K562 (cell line): ENCODE results near the gene NRROS. TPM values are rescaled to one million over a fixed set of nuclear protein-coding genes. Genes with fewer than 3 reads are reported as not detected.

Experiments
- ATAC-seq: fragments of 200-7000 bp; cut with Tn5 transposase; 3 replicates; pipeline ENCODE4 v1.9.1; 2020; ENCODE audit warnings: moderate library complexity
- BruUV-seq: library from RNA; stranded (reverse); fragments of 400-500 nt; replicated peaks from 2 replicates; lab custom pipeline; 2021; lab: Mats Ljungman, UMichigan
- CTCF ChIA-PET: fragments of 300-600 bp; formaldehyde crosslinking; extraction: SDS; loops from one replicate; lab custom pipeline; 2021; ENCODE audit warnings: low intra/inter-chr PET ratio; lab: Yijun Ruan, JAX
- POLR2A ChIA-PET: fragments of 300-600, 350-650 bp; sonication (Branson Sonifier 250); formaldehyde crosslinking; extraction: SDS; loops from one replicate; lab custom pipeline; 2021; ENCODE audit warnings: antibody characterized with exemption, inconsistent platforms; lab: Yijun Ruan, JAX
- DNase-seq, 4 experiments: peaks; one replicate each; pipeline versions ENCODE4 v3.0.0 to v3.0.0-alpha.2; 2011 to 2018; ENCODE audit warnings: low spot score in 3 of 4, mixed read lengths in 3 of 4; ENCODE audit errors: extremely low read depth in 1 of 4
- FAIRE-seq: peaks from 2 replicates; lab custom pipeline; 2011; peaks lifted over from hg19 to GRCh38; lab: Jason Lieb, UNC
- H2AFZ ChIP-seq: 2 replicates; pipeline ENCODE4 v1.6.0; 2011; ENCODE audit warnings: low read depth, low read length, control low read depth, inconsistent platforms
- H3K27ac ChIP-seq: fragments of 200-600 bp; 3 replicates; pipeline ENCODE4 v1.8.0; 2011; ENCODE audit warnings: low read depth, mild to moderate bottlenecking, control low read depth, inconsistent platforms, low read length, moderate library complexity, mixed read lengths; ENCODE audit errors: extremely low read depth
- H3K27me3 ChIP-seq, 2 experiments: fragments of 300-600 bp in 1 of 2; 2 replicates in 1 of 2; 3 replicates in 1 of 2; pipeline versions ENCODE4 v1.6.0 to v1.8.0; 2011; ENCODE audit warnings: inconsistent platforms in 2 of 2, low read length in 2 of 2, mild to moderate bottlenecking in 1 of 2, mixed read lengths in 1 of 2, moderate library complexity in 1 of 2; ENCODE audit not compliant: control insufficient read depth in 2 of 2, insufficient read depth in 2 of 2
- H3K36me3 ChIP-seq: fragments of 300-600 bp; 3 replicates; pipeline ENCODE4 v1.8.0; 2011; ENCODE audit warnings: mild to moderate bottlenecking, low read length, inconsistent platforms; ENCODE audit not compliant: control insufficient read depth, insufficient read depth
- H3K4me1 ChIP-seq, 2 experiments: fragments of 200-600 bp in 1 of 2; replicated peaks in 1 of 2; 2 replicates in 1 of 2; 3 replicates in 1 of 2; pipeline versions ENCODE4 v1.5.1 to v1.8.0; 2011; ENCODE audit warnings: inconsistent platforms in 2 of 2, low read length in 2 of 2, mild to moderate bottlenecking in 1 of 2, mixed read lengths in 1 of 2, moderate library complexity in 1 of 2; ENCODE audit not compliant: control insufficient read depth in 2 of 2, insufficient read depth in 2 of 2
- H3K4me2 ChIP-seq: 2 replicates; pipeline ENCODE4 v1.6.1; 2011; ENCODE audit warnings: low read length, control low read depth, inconsistent platforms, mixed read lengths; ENCODE audit not compliant: insufficient read depth
- H3K4me3 ChIP-seq: fragments of 200-600 bp; sonication (generic), shearing (Covaris generic); 2 replicates; pipeline ENCODE4 v1.5.1; 2016; ENCODE audit warnings: control low read depth, inconsistent platforms
- H3K79me2 ChIP-seq: fragments of 200-600 bp; 3 replicates; pipeline ENCODE4 v1.8.0; 2011; ENCODE audit warnings: low read length, inconsistent platforms; ENCODE audit not compliant: control insufficient read depth, insufficient read depth
- H3K9ac ChIP-seq, 2 experiments: 2 replicates each; pipeline versions ENCODE4 v1.6.0 to v1.6.1; 2011; ENCODE audit warnings: low read depth in 2 of 2, low read length in 2 of 2, control low read depth in 1 of 2, inconsistent platforms in 1 of 2, mild to moderate bottlenecking in 1 of 2, mixed read lengths in 1 of 2; ENCODE audit not compliant: insufficient read depth in 1 of 2
- H3K9me1 ChIP-seq: one replicate; pipeline ENCODE4 v1.6.0; 2011; ENCODE audit warnings: inconsistent platforms, mild to moderate bottlenecking, low read length, moderate library complexity; ENCODE audit not compliant: control insufficient read depth, insufficient read depth
- H3K9me3 ChIP-seq: replicated peaks from 2 replicates; pipeline ENCODE4 v1.5.1; 2011; ENCODE audit warnings: low read depth, low read length, inconsistent platforms; ENCODE audit not compliant: control insufficient read depth, insufficient read depth
- H4K20me1 ChIP-seq: replicated peaks from 2 replicates; pipeline ENCODE4 v1.6.1; 2011; ENCODE audit warnings: low read length, inconsistent platforms, mixed read lengths; ENCODE audit not compliant: control insufficient read depth, insufficient read depth
- CBX8 ChIP-seq: fragments of 200-600 bp; sonication (generic); IDR thresholded peaks from 2 replicates; pipeline ENCODE4 v1.6.1; 2012; ENCODE audit warnings: borderline replicate concordance, mixed run types, low read depth, mild to moderate bottlenecking, moderate library complexity, mixed read lengths, low read length, control low read depth, inconsistent platforms; ENCODE audit not compliant: poor library complexity, severe bottlenecking; ENCODE audit errors: extremely low read depth
- ERF ChIP-seq: fragments of 450-650 bp; formaldehyde crosslinking; IDR thresholded peaks from 2 replicates; pipeline ENCODE4 v1.4.0; 2020; ENCODE audit warnings: mild to moderate bottlenecking, mixed read lengths
- LCOR ChIP-seq: sonication (generic); formaldehyde crosslinking; IDR thresholded peaks from 2 replicates; pipeline ENCODE4 v1.8.0; 2022; ENCODE audit warnings: mild to moderate bottlenecking, missing genetic modification reagents
- MYC ChIP-seq, 2 experiments: fragments of 250-450 bp in 1 of 2; sonication (Bioruptor Pico) in 1 of 2; IDR thresholded peaks; 2 replicates each; pipeline versions ENCODE4 v1.5.1 to v1.6.1; 2012 to 2021; ENCODE audit warnings: low read depth in 2 of 2, borderline replicate concordance in 1 of 2, improper control_type of control experiment in 1 of 2, low read length in 1 of 2, mild to moderate bottlenecking in 1 of 2, moderate library complexity in 1 of 2
- NFATC3 ChIP-seq: fragments of 450-650 bp; IDR thresholded peaks from 2 replicates; pipeline ENCODE4 v1.6.1; 2017; ENCODE audit warnings: mild to moderate bottlenecking
- NR1H2 ChIP-seq: sonication (generic); formaldehyde crosslinking; IDR thresholded peaks from 2 replicates; pipeline ENCODE4 v1.4.0; 2020; ENCODE audit warnings: mild to moderate bottlenecking, missing genetic modification reagents
- POLR2AphosphoS5 ChIP-seq: IDR thresholded peaks from 2 replicates; pipeline ENCODE4 v1.6.1; 2011; ENCODE audit warnings: mild to moderate bottlenecking, low read depth, low read length, moderate library complexity; ENCODE audit not compliant: control insufficient read depth, insufficient read depth
- POLR2G ChIP-seq: fragments of 200-400 bp; formaldehyde crosslinking; IDR thresholded peaks from 2 replicates; pipeline ENCODE4 v1.6.1; 2017; ENCODE audit warnings: low read depth, mild to moderate bottlenecking, antibody characterized with exemption, low read length, moderate library complexity
- STAT5A ChIP-seq: IDR thresholded peaks from 2 replicates; pipeline ENCODE4 v1.6.1; 2012; ENCODE audit warnings: low read length, inconsistent platforms, borderline replicate concordance
- ZNF24 ChIP-seq: fragments of 450-650 bp; IDR thresholded peaks from 2 replicates; pipeline ENCODE4 v1.6.1; 2016
- ZNF518B ChIP-seq: fragments of 250-450 bp; sonication (Bioruptor Pico); IDR thresholded peaks from 2 replicates; pipeline ENCODE4 v1.5.0; 2021; ENCODE audit warnings: mild to moderate bottlenecking, moderate library complexity
- WGBS: fragments of 100-300 bp; shearing (Covaris generic); methylation state at CpG from one replicate; pipeline ENCODE4 v1.1.6; 2016; ENCODE audit warnings: low coverage, mixed read lengths; ENCODE audit not compliant: insufficient coverage; ENCODE audit errors: missing lambda C conversion rate; 5-methylcytosine and 5-hydroxymethylcytosine counted together
- in situ Hi-C: fragments of 300-500 bp; cut with MboI; formaldehyde crosslinking; loops from 4 replicates; pipeline ENCODE4 v1.15.0; 2018; ENCODE audit warnings: inconsistent platforms, mixed read lengths
- intact Hi-C: fragments of 100-400 bp; cut with micrococcal nuclease; formaldehyde crosslinking; loops from 2 replicates; pipeline ENCODE4 v1.14.2; 2022
- polyA plus RNA-seq, 8 experiments: library from polyadenylated mRNA; depleted of rRNA in 4 of 8; stranded (reverse) in 5 of 8; unstranded in 3 of 8; fragments of >200 nt; fragmentation: Nextera tagmentation in 2 of 8; fragmentation: Illumina TruSeq in 1 of 8; extraction: Ambion mirVana in 2 of 8; extraction: Trizol in 1 of 8; gene quantifications; 2 replicates each; pipeline versions ENCODE4 v1.2.1 to v1.2.3, GENCODE V29; 2011 to 2014; ENCODE audit warnings: inconsistent platforms in 1 of 8, missing spikeins in 1 of 8
- total RNA-seq, 7 experiments: library from RNA; depleted of rRNA in 6 of 7; stranded (reverse); fragments of >200 nt in 6 of 7; fragmentation: Illumina TruSeq in 2 of 7; extraction: Trizol in 2 of 7; gene quantifications; 2 replicates each; pipeline versions ENCODE4 v1.2.1 to v1.2.3, GENCODE V29; 2011 to 2021; ENCODE audit warnings: low replicate concordance in 1 of 7
- TF ChIP-seq, protein P1 (sequence below): sonication (generic); formaldehyde crosslinking; IDR thresholded peaks from 2 replicates; pipeline ENCODE4 v1.8.0; 2022; ENCODE audit warnings: mild to moderate bottlenecking, missing genetic modification reagents
- TF ChIP-seq, protein P2 (sequence below): sonication (generic); formaldehyde crosslinking; IDR thresholded peaks from 2 replicates; pipeline ENCODE4 v1.5.0; 2020; ENCODE audit warnings: missing genetic modification reagents
- TF ChIP-seq, protein P3 (sequence below): sonication (generic); formaldehyde crosslinking; IDR thresholded peaks from 2 replicates; pipeline ENCODE4 v1.8.0; 2022; ENCODE audit warnings: missing genetic modification reagents, mild to moderate bottlenecking, moderate library complexity, borderline replicate concordance

NRROS gene
- total and polyA plus RNA-seq, 9 of the 15 experiments (the other 6 are each of a cell fraction or from before 2014, with no cell fraction given) = 0.34 to 13.8 (median 3.8) TPM

DNA sequence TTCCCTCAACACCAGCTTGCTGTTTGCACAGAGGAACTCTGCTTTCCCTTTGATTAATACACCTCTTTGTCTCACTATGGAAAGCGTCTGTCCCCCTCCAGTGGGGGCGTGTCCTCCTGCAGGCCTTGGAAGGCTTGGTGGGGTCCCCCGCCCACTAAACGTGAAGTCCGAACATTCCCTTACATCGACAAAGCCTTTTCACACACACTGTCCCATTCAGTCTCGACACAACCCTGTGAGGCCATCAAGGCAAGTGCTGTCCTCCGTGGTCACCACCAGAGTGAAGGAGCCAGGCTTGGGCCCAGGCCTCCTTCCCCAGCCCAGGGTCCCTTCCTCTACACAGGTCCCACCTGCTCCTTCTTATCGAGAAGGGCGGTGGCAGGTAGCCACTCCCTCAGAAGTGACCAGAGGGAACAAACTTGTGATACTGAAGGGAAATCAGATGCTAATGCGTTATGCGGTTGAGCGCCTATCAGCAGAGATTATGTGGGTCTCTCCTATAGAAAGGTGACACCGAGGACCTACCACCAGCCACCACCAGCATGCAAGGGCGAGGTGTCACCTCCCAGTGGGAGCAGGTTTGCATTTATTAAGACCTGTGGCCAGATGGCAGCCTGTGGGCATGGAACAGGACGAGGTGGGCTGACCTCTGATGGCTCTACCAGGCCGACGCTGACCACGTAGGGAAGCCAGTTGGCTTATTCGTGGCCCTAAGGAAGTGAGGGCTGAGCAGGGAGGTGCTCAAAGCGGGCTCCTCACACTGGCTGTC lies 6.6 kb downstream of the NRROS start:
- ATAC-seq = no peak
- POLR2A ChIA-PET = interaction anchor here (0.8 to 1.2 kb wide), 3 partner anchors 11 to 77 kb away, joined by 3 to 4 read pairs (median 4); partner anchors contain the start of genes FBXO45 and WDR53
- Histone ChIP-seq H2AFZ (no peak overlapping the region), H3K79me2 (peaks cover 26% of the 10 kb centered on the region), H3K4me3 (no peak overlapping the region), H3K9me1 (no peaks in the 10 kb centered on the region), H4K20me1 (no peaks in the 10 kb centered on the region), H3K4me1 (peaks cover 18 to 22% of the 10 kb centered on the region in 2 experiments), H3K27ac (no peak overlapping the region), H3K9ac (peak overlapping the region in 1 of 2 experiments; percentile 67; a peak in 2 of 4 replicates), H3K27me3 (no peaks in the 10 kb centered on the region), H3K4me2 (no peak overlapping the region), H3K36me3 (peaks cover 25% of the 10 kb centered on the region; the same call in 2 of the 3 replicates), H3K9me3 (no peaks in the 10 kb centered on the region)
- no peak for DNase-seq
- no TSS peak for BruUV-seq
- intact Hi-C loops = no loop called here
- FAIRE-seq = no peak
- in situ Hi-C loops = no loop called here
- CTCF ChIA-PET = no interaction called here
- WGBS = 76% methylated on average over 20 of the region's 21 CpGs
- TF ChIP-seq POLR2G (no peak), ZNF518B (CRISPR knock-in tag) (no peak), LCOR (no peak), STAT5A (no peak), ZNF24 (no peak), CBX8 (no peak), NFATC3 (no peak), NR1H2 (no peak), MYC (IDR thresholded peaks at IDR 0.05; ENCODE audit: low read depth, low read length) (no peak), MYC (CRISPR knock-in tag; IDR thresholded peaks at IDR 0.05; ENCODE audit: borderline replicate concordance, low read depth) (no peak), ERF (CRISPR knock-in tag) (no peak), POLR2AphosphoS5 (no peak)
- TF ChIP-seq, protein P1, sequence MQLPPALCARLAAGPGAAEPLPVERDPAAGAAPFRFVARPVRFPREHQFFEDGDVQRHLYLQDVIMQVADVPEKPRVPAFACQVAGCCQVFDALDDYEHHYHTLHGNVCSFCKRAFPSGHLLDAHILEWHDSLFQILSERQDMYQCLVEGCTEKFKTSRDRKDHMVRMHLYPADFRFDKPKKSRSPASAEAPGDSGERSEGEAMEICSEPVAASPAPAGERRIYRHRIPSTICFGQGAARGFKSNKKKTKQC (CRISPR knock-in tag) = no peak
- TF ChIP-seq, protein P2, sequence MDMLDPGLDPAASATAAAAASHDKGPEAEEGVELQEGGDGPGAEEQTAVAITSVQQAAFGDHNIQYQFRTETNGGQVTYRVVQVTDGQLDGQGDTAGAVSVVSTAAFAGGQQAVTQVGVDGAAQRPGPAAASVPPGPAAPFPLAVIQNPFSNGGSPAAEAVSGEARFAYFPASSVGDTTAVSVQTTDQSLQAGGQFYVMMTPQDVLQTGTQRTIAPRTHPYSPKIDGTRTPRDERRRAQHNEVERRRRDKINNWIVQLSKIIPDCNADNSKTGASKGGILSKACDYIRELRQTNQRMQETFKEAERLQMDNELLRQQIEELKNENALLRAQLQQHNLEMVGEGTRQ (CRISPR knock-in tag) = no peak
- TF ChIP-seq, protein P3, sequence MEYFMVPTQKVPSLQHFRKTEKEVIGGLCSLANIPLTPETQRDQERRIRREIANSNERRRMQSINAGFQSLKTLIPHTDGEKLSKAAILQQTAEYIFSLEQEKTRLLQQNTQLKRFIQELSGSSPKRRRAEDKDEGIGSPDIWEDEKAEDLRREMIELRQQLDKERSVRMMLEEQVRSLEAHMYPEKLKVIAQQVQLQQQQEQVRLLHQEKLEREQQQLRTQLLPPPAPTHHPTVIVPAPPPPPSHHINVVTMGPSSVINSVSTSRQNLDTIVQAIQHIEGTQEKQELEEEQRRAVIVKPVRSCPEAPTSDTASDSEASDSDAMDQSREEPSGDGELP (CRISPR knock-in tag) = no peak
